HG02623 (cell line): ENCODE results near the gene TGM3.

Experiments used
- ATAC-seq: cut with Tn5 transposase; IDR thresholded peaks from one replicate; pipeline ENCODE4 v1.9.1; 2021; ENCODE audit warnings: moderate library complexity; ENCODE audit not compliant: unreplicated experiment

TGM3 gene

GRCh38 chr20:2374346-2375125 lies 78.7 kb downstream of the TGM3 start:
- ATAC-seq = no peak

GRCh38 chr20:2378893-2379292 lies 83.1 kb downstream of the TGM3 start:
- no peak for ATAC-seq

DNA sequence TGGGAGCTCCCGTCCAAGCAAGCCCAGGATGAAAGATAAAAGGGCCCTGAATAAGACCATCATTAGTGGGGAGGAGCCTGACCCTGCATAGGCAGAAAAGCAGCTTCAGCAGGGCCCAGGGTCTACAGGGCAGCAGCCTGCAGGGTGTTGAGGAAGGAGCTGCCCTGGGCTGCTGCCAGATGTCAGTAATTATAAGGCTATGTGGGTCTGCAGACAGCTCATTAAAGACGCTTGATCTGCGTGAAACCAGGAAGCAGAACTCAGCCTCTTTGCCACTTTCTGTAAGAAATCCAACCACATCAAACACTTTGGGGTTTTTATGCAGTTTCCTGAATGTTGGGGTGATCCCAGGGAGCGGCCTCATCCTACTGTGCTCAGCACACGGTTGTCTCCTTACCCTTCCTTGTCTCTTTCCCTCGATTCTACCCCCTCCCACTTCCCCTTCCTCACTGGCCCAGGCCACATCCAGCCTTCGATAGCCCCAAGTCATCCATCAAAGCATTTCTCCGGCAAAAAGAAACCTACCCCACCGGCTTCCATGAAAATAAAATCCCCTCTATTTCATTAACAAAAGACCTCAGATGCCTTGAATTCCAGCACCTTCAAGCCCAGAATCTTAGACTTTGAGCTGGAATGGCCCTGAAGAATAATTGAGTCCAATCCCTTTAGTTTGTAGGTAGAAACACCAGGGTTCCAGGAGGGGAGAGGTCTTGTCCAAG lies 83.9 kb downstream of the TGM3 start:
- no peak for ATAC-seq

DNA sequence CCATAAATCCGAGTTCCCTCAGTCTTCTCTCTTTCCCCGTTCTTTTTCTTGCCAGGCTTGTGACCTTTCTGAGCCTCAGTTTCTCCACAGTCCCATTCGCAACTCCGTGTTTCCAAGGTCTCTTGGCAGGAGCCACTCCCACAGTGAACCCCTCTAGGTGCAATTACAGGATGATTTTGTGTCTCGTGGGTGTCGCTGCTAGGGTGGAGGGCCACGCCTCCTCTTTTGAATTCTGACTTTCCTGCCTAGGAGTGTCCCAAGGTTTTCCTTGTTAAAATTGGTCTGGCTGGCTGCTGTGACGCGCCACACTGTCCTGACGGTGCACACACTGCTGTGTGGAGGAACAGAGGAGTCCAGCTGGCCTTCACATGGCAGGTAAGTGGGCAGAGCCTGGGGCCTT lies 84.8 kb downstream of the TGM3 start, which contains the start of gene TGM6:
Gene TGM6 (plus strand): TSS at position 301 of the 400 bp plus-strand sequence. CDS start 68 bp downstream, at position 369.
- no peak for ATAC-seq

DNA sequence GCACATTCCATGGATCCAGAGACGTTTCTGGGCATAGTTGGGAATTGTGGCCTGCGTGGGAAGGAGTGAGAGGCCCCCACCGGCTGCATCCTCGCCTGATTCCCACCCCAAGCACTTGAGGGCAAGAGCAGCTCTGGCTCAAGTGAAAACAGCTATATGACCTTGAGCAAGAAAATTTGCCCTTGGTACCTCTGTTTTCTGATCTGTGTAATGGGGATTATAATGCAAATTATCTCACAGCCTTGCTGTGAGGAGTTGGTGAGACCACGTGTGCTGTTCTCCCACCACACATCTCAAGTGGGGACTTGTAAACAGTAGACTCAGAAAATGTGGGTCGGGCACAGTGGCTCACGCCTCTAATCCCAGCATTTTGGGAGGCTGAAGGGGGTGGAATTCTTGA lies 85.5 kb downstream of the TGM3 start:
- ATAC-seq = no peak

DNA sequence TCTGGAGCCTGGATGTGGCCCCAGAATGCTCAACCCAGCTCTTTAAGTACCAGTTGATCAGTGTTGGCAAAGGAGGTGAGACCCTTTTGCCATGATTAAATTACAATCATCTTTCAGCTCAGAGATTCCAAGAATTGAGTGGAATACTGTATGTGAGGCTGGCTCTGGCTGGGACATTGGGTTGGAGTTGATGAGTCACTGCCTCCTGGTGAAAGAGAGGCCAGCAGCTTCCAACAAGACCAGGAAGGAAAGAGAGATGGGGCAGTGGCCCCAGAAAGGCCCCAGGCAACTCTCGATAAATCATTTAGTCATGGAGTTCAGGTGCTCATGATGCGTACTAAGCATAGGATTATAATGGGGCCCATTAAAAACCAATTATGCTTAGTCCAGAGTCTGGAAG lies 87.0 kb downstream of the TGM3 start:
- no peak for ATAC-seq

DNA sequence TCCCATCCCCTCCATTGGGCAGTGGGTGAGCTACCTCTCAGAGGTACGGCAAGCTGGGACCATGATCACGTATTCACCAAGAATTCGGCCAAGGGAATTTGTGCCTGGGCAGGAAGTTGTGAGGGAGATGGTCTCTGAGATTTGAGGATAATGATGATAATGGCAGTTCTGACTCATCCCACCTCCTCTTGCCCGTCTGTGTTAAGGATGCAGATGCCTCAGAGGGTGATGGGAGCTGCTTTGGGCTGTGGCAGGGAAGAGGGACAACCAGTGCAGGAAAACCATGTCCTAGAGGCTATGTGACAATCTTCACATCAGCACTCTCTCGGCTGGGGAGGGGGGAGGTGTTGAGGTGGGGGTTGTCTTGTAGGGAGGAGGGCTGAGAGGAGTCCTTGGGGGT lies 89.2 kb downstream of the TGM3 start:
- no peak for ATAC-seq

DNA sequence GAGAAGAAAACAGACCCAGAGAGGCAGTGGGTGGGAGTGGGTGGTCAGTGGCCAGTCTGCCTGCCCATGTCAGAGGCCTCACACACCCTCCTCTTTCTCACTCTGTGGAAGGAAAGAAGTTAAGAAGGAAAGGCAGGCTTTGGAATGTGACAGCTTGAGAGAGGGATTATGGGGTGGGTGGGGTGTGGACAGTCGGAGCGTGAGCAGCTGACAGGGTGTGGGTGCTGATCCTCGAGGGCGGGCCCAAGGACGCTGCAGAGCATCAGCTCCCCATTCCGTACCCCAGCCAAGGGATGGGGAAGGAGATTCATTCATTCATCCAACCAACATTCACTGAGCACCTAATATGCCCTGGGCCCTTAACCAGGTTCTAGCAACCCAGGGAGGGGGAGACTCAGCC lies 89.7 kb downstream of the TGM3 start:
- ATAC-seq = no peak

GRCh38 chr20:2386516-2387179 lies 90.8 kb downstream of the TGM3 start:
- ATAC-seq = no peak

DNA sequence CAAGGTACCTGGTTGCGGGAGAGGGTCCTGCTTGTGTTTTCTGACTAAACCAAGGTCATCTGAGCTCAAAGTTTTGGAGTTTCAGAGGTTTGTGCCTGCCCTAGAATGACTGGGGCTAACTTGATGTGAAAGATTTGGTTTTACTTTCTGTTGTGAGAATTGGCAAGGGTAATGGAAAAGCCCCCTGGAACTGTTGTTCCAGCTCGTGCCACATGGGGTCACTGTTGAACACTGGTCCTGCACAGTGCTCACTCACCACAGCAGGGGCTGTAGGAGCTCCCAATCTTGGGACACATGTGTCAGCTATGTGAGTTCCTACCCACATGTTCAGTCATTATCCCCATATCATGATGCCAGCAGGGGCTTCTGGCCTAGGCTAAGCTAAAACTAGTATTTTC lies 91.4 kb downstream of the TGM3 start:
- no peak for ATAC-seq

DNA sequence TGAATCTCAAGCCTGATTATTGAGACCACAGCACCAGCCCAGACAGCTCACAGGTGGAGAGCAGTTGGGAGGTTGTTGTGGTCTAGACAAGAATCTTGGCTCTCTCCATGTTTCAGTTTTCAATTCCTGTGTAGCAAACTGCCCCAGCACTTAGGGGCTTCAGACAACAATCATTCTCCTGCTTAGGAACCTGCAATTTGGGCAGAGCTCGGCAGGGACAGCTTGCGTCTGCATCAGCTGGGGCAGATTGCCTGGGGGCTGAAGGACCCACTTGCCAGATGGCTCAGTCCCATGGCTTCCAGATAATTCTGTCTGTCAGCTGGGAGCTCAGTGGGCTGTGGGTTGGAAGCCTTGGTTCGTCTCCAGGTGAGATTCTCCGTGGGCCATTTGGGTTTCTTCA lies 91.8 kb downstream of the TGM3 start:
- no peak for ATAC-seq
